ENCODE results near the gene USP7. TPM values are rescaled to one million over a fixed set of nuclear protein-coding genes. Genes with fewer than 3 reads are reported as not detected.

Gene USP7
- total and polyA plus RNA-seq, 2 experiments from 2014 or later = 38.0 to 40.8 TPM

- H3K27me3 ChIP-seq = no peaks in the 10 kb centered on the region
- WGBS (ENCODE audit: low lambda C conversion rate, missing lambda C conversion rate) = 73% methylated on average over 8 of the region's 8 CpGs
- H3K79me2 ChIP-seq = no peaks in the 10 kb centered on the region
- H3K4me2 ChIP-seq = no peak overlapping the region
- H3K4me3 ChIP-seq = no peak overlapping the region
- TF ChIP-seq EZH2 (IDR thresholded peaks at IDR 0.05; ENCODE audit: borderline replicate concordance) = no peak
- no peak for TF ChIP-seq CTCF (IDR thresholded peaks at IDR 0.05; ENCODE audit: poor library complexity)
- no peak for TF ChIP-seq EZH2phosphoT487 (IDR thresholded peaks at IDR 0.05; ENCODE audit: low read depth, severe bottlenecking, unreplicated experiment)
- DNase-seq (ENCODE audit: low spot score) = no peak
- no peaks in the 10 kb centered on the region for H3K36me3 ChIP-seq (replicated peaks; ENCODE audit: insufficient read depth, low read depth)
- no peaks in the 10 kb centered on the region for H3K4me1 ChIP-seq (ENCODE audit: insufficient read depth)
- no peak overlapping the region for H2AFZ ChIP-seq
- no peak overlapping the region for H3K27ac ChIP-seq
- no peaks in the 10 kb centered on the region for H4K20me1 ChIP-seq (ENCODE audit: insufficient read depth, poor library complexity, severe bottlenecking)
- H3K9me2 ChIP-seq (replicated peaks; ENCODE audit: insufficient read depth) = no peaks in the 10 kb centered on the region
- H3K9me3 ChIP-seq (ENCODE audit: low read depth) = no peaks in the 10 kb centered on the region
These were observed 26.7 kb upstream of the USP7 start for GRCh38 chr16:8990445-8990844.

GRCh38 chr16:8989099-8989878 lies 25.6 kb upstream of the USP7 start:
- no peak overlapping the region for H3K27ac ChIP-seq
- TF ChIP-seq CTCF (IDR thresholded peaks at IDR 0.05; ENCODE audit: poor library complexity) (no peak), EZH2 (IDR thresholded peaks at IDR 0.05; ENCODE audit: borderline replicate concordance) (no peak), EZH2phosphoT487 (IDR thresholded peaks at IDR 0.05; ENCODE audit: low read depth, severe bottlenecking, unreplicated experiment) (no peak)
- no peak overlapping the region for H3K4me3 ChIP-seq
- no peak overlapping the region for H3K4me2 ChIP-seq
- H4K20me1 ChIP-seq (ENCODE audit: insufficient read depth, poor library complexity, severe bottlenecking) = no peaks in the 10 kb centered on the region
- no peaks in the 10 kb centered on the region for H3K9me3 ChIP-seq (ENCODE audit: low read depth)
- DNase-seq (ENCODE audit: low spot score) = no peak
- H3K9me2 ChIP-seq (replicated peaks; ENCODE audit: insufficient read depth) = no peaks in the 10 kb centered on the region
- no peaks in the 10 kb centered on the region for H3K36me3 ChIP-seq (replicated peaks; ENCODE audit: insufficient read depth, low read depth)
- H3K4me1 ChIP-seq (ENCODE audit: insufficient read depth) = no peaks in the 10 kb centered on the region
- no peak overlapping the region for H2AFZ ChIP-seq
- no peaks in the 10 kb centered on the region for H3K79me2 ChIP-seq
- WGBS (ENCODE audit: low lambda C conversion rate, missing lambda C conversion rate) = 78% methylated on average over 15 of the region's 16 CpGs
- no peaks in the 10 kb centered on the region for H3K27me3 ChIP-seq

GRCh38 chr16:8986818-8987191 lies 23.1 kb upstream of the USP7 start:
- Histone ChIP-seq H3K9me2 (replicated peaks; ENCODE audit: insufficient read depth) (no peaks in the 10 kb centered on the region), H3K36me3 (replicated peaks; ENCODE audit: insufficient read depth, low read depth) (no peaks in the 10 kb centered on the region), H3K4me1 (ENCODE audit: insufficient read depth) (no peaks in the 10 kb centered on the region), H3K4me2 (no peak overlapping the region), H2AFZ (no peak overlapping the region), H3K4me3 (no peak overlapping the region), H3K9me3 (ENCODE audit: low read depth) (no peaks in the 10 kb centered on the region), H3K79me2 (no peaks in the 10 kb centered on the region), H3K27ac (no peak overlapping the region), H4K20me1 (ENCODE audit: insufficient read depth, poor library complexity, severe bottlenecking) (no peaks in the 10 kb centered on the region), H3K27me3 (no peaks in the 10 kb centered on the region)
- DNase-seq (ENCODE audit: low spot score) = no peak
- 88% methylated on average over 5 of the region's 5 CpGs for WGBS (ENCODE audit: low lambda C conversion rate, missing lambda C conversion rate)
- TF ChIP-seq EZH2 (IDR thresholded peaks at IDR 0.05; ENCODE audit: borderline replicate concordance) (no peak), EZH2phosphoT487 (IDR thresholded peaks at IDR 0.05; ENCODE audit: low read depth, severe bottlenecking, unreplicated experiment) (no peak), CTCF (IDR thresholded peaks at IDR 0.05; ENCODE audit: poor library complexity) (no peak)

Measured in hepatocyte (in vitro differentiated cells).